ENCODE data around the gene HS3ST5.
"Not testable (repeated sequence)": the region's sequence is repeated elsewhere in the genome, so short reads cannot be mapped to it uniquely, and the experiment has no call there.

HS3ST5 gene

GRCh38 chr6:114030767-114031166 lies 312.1 kb downstream of the HS3ST5 start:
- DNase-seq (ENCODE audit: low read depth) = no peak
- H3K4me3 ChIP-seq (ENCODE audit: low read length) = no peak overlapping the region
- no peak for TF ChIP-seq CTCF (conservative IDR thresholded peaks at IDR 0.05; ENCODE audit: low read length)

GRCh38 chr6:114024746-114025145 lies 318.1 kb downstream of the HS3ST5 start:
- TF ChIP-seq CTCF (conservative IDR thresholded peaks at IDR 0.05; ENCODE audit: low read length) = no peak
- no peak overlapping the region for H3K4me3 ChIP-seq (ENCODE audit: low read length)
- DNase-seq (ENCODE audit: low read depth) = no peak

- no peak for DNase-seq (ENCODE audit: low read depth)
- no peak for TF ChIP-seq CTCF (conservative IDR thresholded peaks at IDR 0.05; ENCODE audit: low read length)
- H3K4me3 ChIP-seq (ENCODE audit: low read length) = no peak overlapping the region
Measured at GRCh38 chr6:114020196-114020595, 322.6 kb downstream of the HS3ST5 start.

- not testable (repeated sequence) for DNase-seq (ENCODE audit: low read depth); H3K4me3 ChIP-seq (ENCODE audit: low read length)
Measured at GRCh38 chr6:114017146-114017545, 325.7 kb downstream of the HS3ST5 start.

GRCh38 chr6:114014106-114014505 lies 328.7 kb downstream of the HS3ST5 start:
- peak; percentile 26 for DNase-seq (ENCODE audit: low read depth)
- not testable (repeated sequence) for H3K4me3 ChIP-seq (ENCODE audit: low read length)

- not testable (repeated sequence) for DNase-seq (ENCODE audit: low read depth); H3K4me3 ChIP-seq (ENCODE audit: low read length)
Measured at GRCh38 chr6:114011486-114011885, 331.3 kb downstream of the HS3ST5 start.

- TF ChIP-seq CTCF (conservative IDR thresholded peaks at IDR 0.05; ENCODE audit: low read length) = no peak
- no peak overlapping the region for H3K4me3 ChIP-seq (ENCODE audit: low read length)
- DNase-seq (ENCODE audit: low read depth) = no peak
Measured at GRCh38 chr6:114010540-114010939, 332.3 kb downstream of the HS3ST5 start.

- TF ChIP-seq CTCF (conservative IDR thresholded peaks at IDR 0.05; ENCODE audit: low read length) = no peak
- no peak overlapping the region for H3K4me3 ChIP-seq (ENCODE audit: low read length)
- DNase-seq (ENCODE audit: low read depth) = no peak
Measured at GRCh38 chr6:114009192-114009591, 333.6 kb downstream of the HS3ST5 start.

GRCh38 chr6:114008331-114008730 lies 334.5 kb downstream of the HS3ST5 start:
- no peak overlapping the region for H3K4me3 ChIP-seq (ENCODE audit: low read length)
- no peak for TF ChIP-seq CTCF (conservative IDR thresholded peaks at IDR 0.05; ENCODE audit: low read length)
- no peak for DNase-seq (ENCODE audit: low read depth)
